NCI-H2081 (cell line): ENCODE data around the gene GRID2IP.
"Not testable (repeated sequence)": the region's sequence is repeated elsewhere in the genome, so short reads cannot be mapped to it uniquely, and the experiment has no call there.

Source experiments
- DNase-seq, 2 experiments: peaks; one replicate each; lab custom pipeline; 2025; lab: John Stamatoyannopoulos, UW

Gene GRID2IP

GRCh38 chr7:6487184-6487545 is 64.1 kb downstream of the GRID2IP start:
- no peak for DNase-seq

GRCh38 chr7:6486438-6487183 is 64.7 kb downstream of the GRID2IP start:
- DNase-seq: no peak

GRCh38 chr7:6482743-6483119 is 68.5 kb downstream of the GRID2IP start:
- DNase-seq: no peak

GRCh38 chr7:6482307-6482706 is 69.0 kb downstream of the GRID2IP start:
- no peak for DNase-seq

- no peak for DNase-seq
Measured at GRCh38 chr7:6481445-6481844, 69.8 kb downstream of the GRID2IP start.

- no peak for DNase-seq
Measured at GRCh38 chr7:6480323-6480660, 71.0 kb downstream of the GRID2IP start.

- DNase-seq: no peak
Measured at GRCh38 chr7:6479067-6479466, 72.2 kb downstream of the GRID2IP start.

- DNase-seq: no peak
Measured at GRCh38 chr7:6478186-6478585, 73.1 kb downstream of the GRID2IP start.

GRCh38 chr7:6477318-6477660 is 74.0 kb downstream of the GRID2IP start:
- DNase-seq: no peak

- no peak for DNase-seq
Measured at GRCh38 chr7:6476596-6477317, 74.5 kb downstream of the GRID2IP start.

- no peak for DNase-seq
Measured at GRCh38 chr7:6475433-6476186, 75.7 kb downstream of the GRID2IP start.

- no peak for DNase-seq
Measured at GRCh38 chr7:6465862-6466261, 85.4 kb downstream of the GRID2IP start.

- DNase-seq: not testable (repeated sequence)
Measured at GRCh38 chr7:6463609-6464008, 87.7 kb downstream of the GRID2IP start.

GRCh38 chr7:6461946-6462550 is 89.2 kb downstream of the GRID2IP start:
- no peak for DNase-seq

- DNase-seq: no peak
Measured at GRCh38 chr7:6460990-6461584, 90.2 kb downstream of the GRID2IP start.

GRCh38 chr7:6460303-6460702 is 91.0 kb downstream of the GRID2IP start:
- no peak for DNase-seq

- DNase-seq: not testable (repeated sequence)
Measured at GRCh38 chr7:6458676-6459075, 92.6 kb downstream of the GRID2IP start.

- DNase-seq: no peak
Measured at GRCh38 chr7:6453734-6454133, 97.5 kb downstream of the GRID2IP start.

GRCh38 chr7:6451224-6451705 is 100.0 kb downstream of the GRID2IP start:
- no peak for DNase-seq

GRCh38 chr7:6450591-6450990 is 100.7 kb downstream of the GRID2IP start:
- DNase-seq: not testable (repeated sequence)

- not testable (repeated sequence) for DNase-seq
Measured at GRCh38 chr7:6449884-6450283, 101.4 kb downstream of the GRID2IP start.

- DNase-seq: no peak
Measured at GRCh38 chr7:6448943-6449543, 102.2 kb downstream of the GRID2IP start.
